Astrocyte of the spinal cord (primary cell): ENCODE measurements around the gene SUCLG2.

Experiments used
- DNase-seq: peaks from one replicate; pipeline ENCODE4 v3.0.0; 2011; ENCODE audit warnings: low read depth, low spot score
- H3K4me3 ChIP-seq: 2 replicates; pipeline ENCODE4 v1.5.1; 2011; ENCODE audit warnings: low read depth, mild to moderate bottlenecking, low read length, moderate library complexity
- CTCF ChIP-seq: IDR thresholded peaks from 2 replicates; pipeline ENCODE4 v1.5.1; 2012; ENCODE audit warnings: low read depth, mild to moderate bottlenecking, low read length, inconsistent platforms
- in situ Hi-C: cut with HindIII; loops from 2 replicates; pipeline ENCODE4 v1.10.0; 2017; ENCODE audit warnings: low sequenced_read_pairs

The SUCLG2 gene

GRCh38 chr3:67653425-67654098 lies 850 bp downstream of the SUCLG2 start:
- peak overlapping the region; percentile 66 for H3K4me3 ChIP-seq
- in situ Hi-C loops = no loop called here
- no peak for TF ChIP-seq CTCF
- DNase-seq = no peak

GRCh38 chr3:67650084-67650483 lies 4.3 kb downstream of the SUCLG2 start:
- no peak overlapping the region for H3K4me3 ChIP-seq
- TF ChIP-seq CTCF = no peak
- in situ Hi-C loops = no loop called here
- DNase-seq = no peak

- no peak overlapping the region for H3K4me3 ChIP-seq
- in situ Hi-C loops = no loop called here
- DNase-seq = no peak
- no peak for TF ChIP-seq CTCF
Observed at GRCh38 chr3:67649681-67650080, 4.7 kb downstream of the SUCLG2 start.

- no peak for TF ChIP-seq CTCF
- peak; percentile 76 for DNase-seq
- in situ Hi-C loops = no loop called here
- H3K4me3 ChIP-seq = no peak overlapping the region
Observed at GRCh38 chr3:67648701-67649100, 5.7 kb downstream of the SUCLG2 start.

GRCh38 chr3:67648229-67648628 lies 6.2 kb downstream of the SUCLG2 start:
- TF ChIP-seq CTCF = no peak
- in situ Hi-C loops = no loop called here
- no peak overlapping the region for H3K4me3 ChIP-seq
- no peak for DNase-seq

- peak; percentile 98 for DNase-seq
- H3K4me3 ChIP-seq = no peak overlapping the region
- TF ChIP-seq CTCF = no peak
- in situ Hi-C loops = no loop called here
Observed at GRCh38 chr3:67647390-67647878, 7.0 kb downstream of the SUCLG2 start.
